Smooth muscle cell (in vitro differentiated cells): ENCODE data around the gene GOLGA1. TPM values are rescaled to one million over a fixed set of nuclear protein-coding genes. Genes with fewer than 3 reads are reported as not detected.

Source experiments
- DNase-seq: peaks from one replicate; lab custom pipeline; 2025; ENCODE audit not compliant: unreplicated experiment; lab: John Stamatoyannopoulos, UW
- H2AFZ ChIP-seq: fragments of 200-600 bp; sonication (generic); 2 replicates; pipeline ENCODE4 v1.6.0; 2016; ENCODE audit warnings: antibody characterized with exemption, low read depth, mild to moderate bottlenecking
- H3F3A ChIP-seq: fragments of 200-600 bp; sonication (generic); 2 replicates; pipeline ENCODE4 v1.6.0; 2017; ENCODE audit warnings: antibody characterized with exemption, low read depth
- H3K27ac ChIP-seq: fragments of 200-600 bp; sonication (generic); 2 replicates; pipeline ENCODE4 v1.5.1; 2016; ENCODE audit warnings: low read depth, mild to moderate bottlenecking
- H3K27me3 ChIP-seq: fragments of 200-600 bp; sonication (generic); 2 replicates; pipeline ENCODE4 v1.6.1; 2016; ENCODE audit warnings: low read depth, mild to moderate bottlenecking
- H3K36me3 ChIP-seq: fragments of 200-600 bp; sonication (generic); 2 replicates; pipeline ENCODE4 v1.5.1; 2016; ENCODE audit warnings: low read depth
- H3K4me1 ChIP-seq: fragments of 200-600 bp; sonication (generic); 2 replicates; pipeline ENCODE4 v1.5.1; 2016; ENCODE audit warnings: low read depth
- H3K4me2 ChIP-seq: fragments of 200-600 bp; sonication (generic); 2 replicates; pipeline ENCODE4 v1.6.0; 2016; ENCODE audit warnings: mild to moderate bottlenecking
- H3K4me3 ChIP-seq: fragments of 200-600 bp; sonication (generic); 2 replicates; pipeline ENCODE4 v1.5.1; 2016; ENCODE audit warnings: mild to moderate bottlenecking
- H3K79me2 ChIP-seq: fragments of 200-600 bp; sonication (generic); 2 replicates; pipeline ENCODE4 v1.6.0; 2016; ENCODE audit warnings: low read depth, mild to moderate bottlenecking
- H3K9ac ChIP-seq: fragments of 200-600 bp; sonication (generic); 2 replicates; pipeline ENCODE4 v1.6.0; 2016; ENCODE audit warnings: low read depth
- H3K9me3 ChIP-seq: fragments of 200-600 bp; sonication (generic); replicated peaks from 2 replicates; pipeline ENCODE4 v1.5.1; 2016; ENCODE audit warnings: low read depth
- H4K20me1 ChIP-seq: fragments of 200-600 bp; sonication (generic); 2 replicates; pipeline ENCODE4 v1.6.0; 2016; ENCODE audit warnings: low read depth
- CTCF ChIP-seq: fragments of 200-600 bp; sonication (generic); IDR thresholded peaks from 2 replicates; pipeline ENCODE4 v1.5.1; 2017; ENCODE audit warnings: borderline replicate concordance, mild to moderate bottlenecking, antibody characterized with exemption; ENCODE audit not compliant: insufficient read depth, poor library complexity, severe bottlenecking
- WGBS: methylation state at CpG from one replicate; pipeline ENCODE4 v1.1.7; 2016; ENCODE audit warnings: low lambda C conversion rate; 5-methylcytosine and 5-hydroxymethylcytosine counted together
- polyA plus RNA-seq: library from polyadenylated mRNA; unstranded; fragments of >200 nt; fragmentation: Nextera tagmentation; extraction: Ambion mirVana; gene quantifications from 2 replicates; pipeline ENCODE4 v1.2.1, GENCODE V29; 2016
- small RNA-seq: library from RNA; depleted of rRNA; stranded (forward); fragments of <200 nt; gene quantifications from one replicate; pipeline ENCODE3, GENCODE V24; 2014
- total RNA-seq: library from RNA; depleted of rRNA; stranded (reverse); fragments of >200 nt; gene quantifications from 2 replicates; pipeline ENCODE4 v1.2.3, GENCODE V29; 2014

GOLGA1 gene
- total and polyA plus RNA-seq, 2 experiments from 2014 or later, result 6.8 to 11.0 TPM

GRCh38 chr9:124829334-124829669 is 111.6 kb downstream of the GOLGA1 start:
- no peak for TF ChIP-seq CTCF
- H3K4me1 ChIP-seq, result no peaks in the 10 kb centered on the region
- H3K4me2 ChIP-seq, result no peak overlapping the region
- 69% methylated on average over 5 of the region's 5 CpGs for WGBS
- H2AFZ ChIP-seq, result no peak overlapping the region
- H3K36me3 ChIP-seq, result no peaks in the 10 kb centered on the region
- no peak overlapping the region for H3K9ac ChIP-seq
- no peaks in the 10 kb centered on the region for H3K27me3 ChIP-seq
- no peak overlapping the region for H3K4me3 ChIP-seq
- no peaks in the 10 kb centered on the region for H3K79me2 ChIP-seq
- no peaks in the 10 kb centered on the region for H3K9me3 ChIP-seq
- DNase-seq, result no peak
- H3K27ac ChIP-seq, result no peak overlapping the region
- no peaks in the 10 kb centered on the region for H4K20me1 ChIP-seq
- peaks cover 2% of the 10 kb centered on the region for H3F3A ChIP-seq

GRCh38 chr9:124828489-124829333 is 112.2 kb downstream of the GOLGA1 start:
- no peak overlapping the region for H2AFZ ChIP-seq
- no peaks in the 10 kb centered on the region for H3K9me3 ChIP-seq
- H3K4me3 ChIP-seq, result no peak overlapping the region
- no peaks in the 10 kb centered on the region for H4K20me1 ChIP-seq
- no peak overlapping the region for H3K27ac ChIP-seq
- H3K79me2 ChIP-seq, result no peaks in the 10 kb centered on the region
- no peak for TF ChIP-seq CTCF
- DNase-seq, result no peak
- H3K4me2 ChIP-seq, result no peak overlapping the region
- no peaks in the 10 kb centered on the region for H3K4me1 ChIP-seq
- no peaks in the 10 kb centered on the region for H3K36me3 ChIP-seq
- no peaks in the 10 kb centered on the region for H3K27me3 ChIP-seq
- H3F3A ChIP-seq, result peaks cover 2% of the 10 kb centered on the region
- H3K9ac ChIP-seq, result no peak overlapping the region
- WGBS, result 54% methylated on average over 2 of the region's 2 CpGs

Small RNAs within 50 kb of the gene (small RNA-seq; reads per million reads assigned to genes)
- not detected for gene RNU4-82P

Other genes with a start within 250 kb of the GOLGA1 start
- gene NR6A1, start 169.8 kb downstream of the GOLGA1 start, total RNA-seq, result 0.31 and 1.5 TPM in 2 replicates
- gene NR6A1, start 169.8 kb downstream of the GOLGA1 start, polyA plus RNA-seq, result 0.17 and 0.28 TPM in 2 replicates
- 6.6 and 17.0 TPM in 2 replicates for gene OLFML2A, start 163.9 kb downstream of the GOLGA1 start, total RNA-seq
- gene OLFML2A, start 163.9 kb downstream of the GOLGA1 start, polyA plus RNA-seq, result 3.5 and 11.2 TPM in 2 replicates
- not detected in 2 replicates for gene WDR38, start 87.6 kb downstream of the GOLGA1 start, total RNA-seq
- gene WDR38, start 87.6 kb downstream of the GOLGA1 start, polyA plus RNA-seq, result 0.41 TPM in 1 of 2 replicates, not detected in the other
- 1,579 and 1,932 TPM in 2 replicates for gene RPL35, start 79.1 kb downstream of the GOLGA1 start, total RNA-seq
- 1,321 and 1,396 TPM in 2 replicates for gene RPL35, start 79.1 kb downstream of the GOLGA1 start, polyA plus RNA-seq
- 20.9 and 30.4 TPM in 2 replicates for gene ARPC5L, start 79.0 kb downstream of the GOLGA1 start, total RNA-seq
- gene ARPC5L, start 79.0 kb downstream of the GOLGA1 start, polyA plus RNA-seq, result 69.8 and 83.9 TPM in 2 replicates
- gene SCAI, start 202.4 kb upstream of the GOLGA1 start, total RNA-seq, result 8.4 and 16.6 TPM in 2 replicates
- 0.81 and 1.9 TPM in 2 replicates for gene SCAI, start 202.4 kb upstream of the GOLGA1 start, polyA plus RNA-seq
- 31.2 and 34.2 TPM in 2 replicates for gene PPP6C, start 248.7 kb upstream of the GOLGA1 start, total RNA-seq
- 21.6 and 25.2 TPM in 2 replicates for gene PPP6C, start 248.7 kb upstream of the GOLGA1 start, polyA plus RNA-seq